ENCODE measurements around the gene CBX1.

- TF ChIP-seq POLR2A (IDR thresholded peaks at IDR 0.05): no peak
- no peak for TF ChIP-seq POLR2AphosphoS5 (IDR thresholded peaks at IDR 0.05)
- no peak for TF ChIP-seq CTCF (IDR thresholded peaks at IDR 0.05)
Observed at GRCh38 chr17:48046296-48046695, 55.0 kb downstream of the CBX1 start.

All from upper lobe of left lung (tissue), 4 donors.